Effector memory CD4-positive, alpha-beta T cell (primary cell): ENCODE data around the gene ZNF189.

Experiments used
- DNase-seq, 3 donors: peaks; one replicate each; pipeline ENCODE4 v3.0.0-alpha.2; 2020
- H3K27ac ChIP-seq: 2 replicates; pipeline ENCODE4 v1.7.0; 2013; ENCODE audit warnings: mild to moderate bottlenecking, low read length, moderate library complexity; ENCODE audit not compliant: insufficient read depth, poor library complexity, severe bottlenecking
- H3K27me3 ChIP-seq: replicated peaks from 2 replicates; pipeline ENCODE4 v1.7.0; 2013; ENCODE audit warnings: mild to moderate bottlenecking, low read length; ENCODE audit not compliant: insufficient read depth, control insufficient read depth, poor library complexity, severe bottlenecking
- H3K36me3 ChIP-seq: 2 replicates; pipeline ENCODE4 v1.7.0; 2013; ENCODE audit warnings: mild to moderate bottlenecking, low read length, moderate library complexity; ENCODE audit not compliant: control insufficient read depth, insufficient read depth
- H3K4me1 ChIP-seq: 2 replicates; pipeline ENCODE4 v1.7.0; 2013; ENCODE audit warnings: low read length, mild to moderate bottlenecking; ENCODE audit not compliant: control insufficient read depth, insufficient read depth, poor library complexity, severe bottlenecking
- H3K4me3 ChIP-seq: 2 replicates; pipeline ENCODE4 v1.7.0; 2013; ENCODE audit warnings: low read length, low read depth, mild to moderate bottlenecking; ENCODE audit not compliant: insufficient read depth, poor library complexity, severe bottlenecking
- H3K9me3 ChIP-seq: 2 replicates; pipeline ENCODE4 v1.7.0; 2013; ENCODE audit warnings: mild to moderate bottlenecking, low read length, moderate library complexity; ENCODE audit not compliant: control insufficient read depth

The ZNF189 gene

DNA sequence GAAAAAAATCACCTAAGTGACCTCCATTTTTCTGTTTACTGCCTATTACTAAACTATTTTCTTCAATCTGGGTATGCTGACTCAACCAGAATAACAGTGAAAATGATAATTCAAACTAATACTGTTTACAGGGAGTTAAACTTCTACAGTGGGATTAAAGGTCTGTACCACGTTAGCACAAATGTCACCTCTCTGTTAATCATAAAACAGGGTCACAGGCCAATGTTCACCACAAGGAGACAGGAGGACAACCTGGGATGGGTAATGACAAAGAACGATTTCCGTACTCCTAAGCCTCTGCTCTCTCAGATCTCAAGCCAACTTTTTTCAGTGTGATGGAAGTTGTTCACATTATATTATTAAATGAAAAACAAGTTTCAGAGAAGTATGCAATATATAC is 34.6 kb downstream of the ZNF189 start:
- no peak overlapping the region for H3K4me3 ChIP-seq
- H3K27me3 ChIP-seq: peaks cover 4% of the 10 kb centered on the region
- no peaks in the 10 kb centered on the region for H3K36me3 ChIP-seq
- H3K4me1 ChIP-seq: no peaks in the 10 kb centered on the region
- H3K27ac ChIP-seq: no peak overlapping the region
- no peaks in the 10 kb centered on the region for H3K9me3 ChIP-seq
- DNase-seq: no peak

DNA sequence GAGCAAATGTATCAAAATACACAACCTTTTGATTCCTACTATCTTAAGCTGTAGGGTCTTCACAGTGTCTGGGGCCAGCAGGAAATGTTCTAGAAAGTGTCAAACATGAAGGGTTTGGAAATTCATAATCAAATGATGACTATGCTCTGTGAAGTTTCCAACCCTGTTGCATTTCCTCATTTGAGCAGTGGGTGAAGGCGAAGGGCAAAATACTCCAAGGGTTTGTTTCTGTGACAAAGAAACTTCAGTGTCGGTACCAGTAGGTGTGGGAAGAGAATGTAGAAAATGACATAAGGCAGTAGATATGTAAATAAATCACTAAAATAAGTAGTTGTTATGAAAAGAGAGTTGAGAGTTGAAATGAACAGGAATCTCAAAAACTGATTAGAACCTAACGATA is 36.3 kb downstream of the ZNF189 start:
- no peak overlapping the region for H3K27ac ChIP-seq

DNA sequence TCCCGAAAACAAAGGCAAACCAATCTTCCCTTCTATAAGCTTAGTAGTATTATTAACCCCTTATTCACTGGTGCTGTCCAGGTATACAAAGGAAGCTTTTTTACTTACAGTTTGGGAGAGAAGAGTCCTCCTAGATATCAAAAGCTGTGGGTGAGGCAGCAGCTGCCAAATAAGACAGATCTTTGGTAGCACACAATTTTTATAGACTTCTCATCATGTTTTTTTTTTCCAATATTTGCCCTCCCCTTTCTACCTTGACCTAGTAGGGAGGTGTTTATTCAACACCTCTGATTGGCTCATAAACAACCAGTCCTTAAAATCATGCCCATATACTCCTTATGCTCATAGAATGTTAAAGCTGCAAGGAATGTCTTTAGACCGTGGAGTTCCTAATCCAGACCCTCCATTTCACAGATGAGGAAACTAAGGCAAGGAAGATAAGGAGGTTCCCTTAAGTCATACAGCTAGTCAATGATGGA is 37.0 kb downstream of the ZNF189 start, which contains the start of gene ALDOB:
Gene ALDOB, minus strand, starts transcription at position 174 of the 479 bp plus-strand sequence. CDS start 4,887 bp downstream, outside the sequence.
- H3K36me3 ChIP-seq: no peaks in the 10 kb centered on the region
- H3K4me3 ChIP-seq: no peak within 1 kb of the TSS
- no peak within 1 kb of the TSS for H3K27ac ChIP-seq
- peaks cover 4% of the 10 kb centered on the region for H3K27me3 ChIP-seq
- DNase-seq: no peak
- no peaks in the 10 kb centered on the region for H3K9me3 ChIP-seq
- H3K4me1 ChIP-seq: no peaks in the 10 kb centered on the region

More for the DNA sequence above, 36.3 kb downstream of the ZNF189 start:
- no peaks in the 10 kb centered on the region for H3K9me3 ChIP-seq
- no peaks in the 10 kb centered on the region for H3K36me3 ChIP-seq
- H3K4me3 ChIP-seq: no peak overlapping the region
- peaks cover 4% of the 10 kb centered on the region for H3K27me3 ChIP-seq
- no peak for DNase-seq
- H3K4me1 ChIP-seq: no peaks in the 10 kb centered on the region

DNA sequence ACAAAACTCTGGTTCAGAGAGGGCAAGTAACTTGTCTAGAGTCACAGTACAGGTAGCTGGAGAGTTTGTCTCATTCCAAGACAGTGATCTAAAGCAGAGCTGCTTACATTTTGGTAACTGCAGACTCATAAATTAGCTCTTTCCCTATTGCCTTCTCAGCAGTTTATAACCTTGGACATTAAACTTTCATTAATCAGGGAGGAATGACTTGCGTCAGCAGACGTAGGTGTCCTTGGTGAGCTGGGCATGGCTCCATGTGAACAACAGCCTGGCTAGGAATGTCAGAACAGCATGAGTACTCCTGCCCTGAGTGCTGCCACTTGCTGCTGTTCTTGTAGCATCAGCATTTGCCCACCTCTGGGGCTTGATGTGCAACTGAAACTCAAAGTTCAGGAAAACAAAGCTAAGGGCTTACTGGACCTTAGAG is 39.2 kb downstream of the ZNF189 start:
- H3K9me3 ChIP-seq: no peaks in the 10 kb centered on the region
- H3K27ac ChIP-seq: no peak overlapping the region
- no peaks in the 10 kb centered on the region for H3K36me3 ChIP-seq
- no peak overlapping the region for H3K4me3 ChIP-seq
- DNase-seq: no peak
- H3K27me3 ChIP-seq: peaks cover 5% of the 10 kb centered on the region
- no peaks in the 10 kb centered on the region for H3K4me1 ChIP-seq

DNA sequence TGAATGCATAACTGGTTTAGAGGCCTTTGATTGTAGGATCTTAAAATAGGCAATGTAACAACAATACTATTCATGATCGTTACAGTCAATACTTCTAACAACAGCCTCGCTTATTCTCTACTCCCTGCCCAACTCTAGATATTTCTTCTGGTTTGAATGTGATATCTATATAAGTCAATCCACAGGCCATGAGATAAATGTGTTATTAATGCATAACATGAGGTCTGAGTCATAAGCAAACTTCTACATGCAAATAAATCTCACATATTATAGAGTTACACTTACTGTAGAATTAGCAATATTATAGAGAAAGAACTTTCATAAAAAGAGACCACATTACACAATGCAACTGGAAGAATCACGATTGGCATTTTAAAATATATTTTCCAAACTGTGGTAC is 39.9 kb downstream of the ZNF189 start:
- H3K4me1 ChIP-seq: no peaks in the 10 kb centered on the region
- H3K27ac ChIP-seq: no peak overlapping the region
- H3K36me3 ChIP-seq: no peaks in the 10 kb centered on the region
- H3K4me3 ChIP-seq: no peak overlapping the region
- DNase-seq: no peak
- H3K9me3 ChIP-seq: no peaks in the 10 kb centered on the region
- peaks cover 7% of the 10 kb centered on the region for H3K27me3 ChIP-seq

DNA sequence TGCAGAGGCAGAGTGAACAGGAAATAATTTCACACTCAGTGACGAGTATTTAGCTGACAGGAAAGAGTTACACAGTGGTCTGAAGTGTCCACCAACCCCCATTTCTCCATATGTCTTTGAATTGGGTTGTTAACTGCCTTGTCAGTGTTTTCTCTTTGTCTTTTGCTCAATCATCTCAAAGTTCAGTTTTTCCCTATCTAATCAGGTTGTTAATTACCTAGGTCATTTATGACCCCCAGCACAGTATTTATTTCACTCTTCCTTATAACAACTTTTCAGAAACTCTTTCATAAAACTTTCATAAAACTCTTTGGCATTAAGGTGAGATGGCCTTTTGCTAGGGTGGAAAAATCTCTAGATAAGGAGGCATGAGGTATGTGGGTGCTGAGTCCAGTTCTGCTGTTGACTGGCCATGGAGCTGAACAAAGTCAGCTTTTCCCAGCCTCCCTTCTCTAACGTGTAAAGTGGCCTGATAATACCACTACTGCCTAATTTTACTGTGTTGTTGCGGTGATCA is 42.1 kb downstream of the ZNF189 start:
- Histone ChIP-seq H3K4me3 (no peak overlapping the region), H3K4me1 (no peaks in the 10 kb centered on the region), H3K27me3 (peaks cover 6% of the 10 kb centered on the region), H3K9me3 (no peaks in the 10 kb centered on the region), H3K36me3 (no peaks in the 10 kb centered on the region), H3K27ac (no peak overlapping the region)
- no peak for DNase-seq

DNA sequence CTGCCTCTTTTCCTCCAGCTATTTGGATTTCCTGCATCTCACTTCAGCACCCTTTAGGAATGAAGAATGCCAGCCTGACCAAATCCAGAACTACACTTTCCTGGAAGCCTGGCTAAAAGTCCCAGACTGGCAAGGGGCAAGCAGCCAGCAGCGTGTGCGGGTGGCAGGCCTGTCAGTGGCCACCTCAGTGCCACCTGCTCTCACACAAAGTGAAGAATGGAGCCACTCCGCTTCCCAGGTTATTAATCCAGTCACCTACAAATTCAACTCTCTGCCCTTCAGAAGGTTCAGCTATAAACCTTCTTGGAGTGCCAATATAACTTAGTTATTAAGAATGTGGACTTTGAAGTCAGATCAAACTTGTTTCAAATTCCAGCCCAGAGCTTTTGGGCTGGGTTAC is 43.7 kb downstream of the ZNF189 start:
- Histone ChIP-seq H3K4me3 (no peak overlapping the region), H3K4me1 (no peaks in the 10 kb centered on the region), H3K27me3 (peaks cover 6% of the 10 kb centered on the region), H3K36me3 (no peaks in the 10 kb centered on the region), H3K27ac (no peak overlapping the region), H3K9me3 (no peaks in the 10 kb centered on the region)
- no peak for DNase-seq

DNA sequence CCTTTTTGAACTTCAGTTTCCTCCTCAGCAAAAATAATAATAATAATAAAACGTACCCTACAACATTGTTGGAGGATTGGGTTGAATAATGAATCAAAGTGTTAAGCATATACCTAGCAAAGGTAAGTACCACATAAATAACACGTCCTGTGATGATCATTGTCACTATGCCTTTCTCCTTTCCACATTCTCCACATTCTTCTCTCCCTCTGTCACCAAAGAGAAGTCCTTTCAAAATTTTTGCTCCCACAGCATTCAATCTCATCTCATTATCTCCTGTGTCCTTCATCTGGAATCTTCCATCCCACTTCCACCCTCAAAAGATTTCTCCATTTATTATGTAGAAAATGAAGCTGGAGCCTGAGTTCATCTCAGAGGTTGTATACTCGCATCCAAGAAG is 44.1 kb downstream of the ZNF189 start:
- H3K9me3 ChIP-seq: no peaks in the 10 kb centered on the region
- no peak overlapping the region for H3K4me3 ChIP-seq
- H3K27ac ChIP-seq: no peak overlapping the region
- H3K27me3 ChIP-seq: peaks cover 6% of the 10 kb centered on the region
- H3K4me1 ChIP-seq: no peaks in the 10 kb centered on the region
- no peaks in the 10 kb centered on the region for H3K36me3 ChIP-seq
- no peak for DNase-seq

DNA sequence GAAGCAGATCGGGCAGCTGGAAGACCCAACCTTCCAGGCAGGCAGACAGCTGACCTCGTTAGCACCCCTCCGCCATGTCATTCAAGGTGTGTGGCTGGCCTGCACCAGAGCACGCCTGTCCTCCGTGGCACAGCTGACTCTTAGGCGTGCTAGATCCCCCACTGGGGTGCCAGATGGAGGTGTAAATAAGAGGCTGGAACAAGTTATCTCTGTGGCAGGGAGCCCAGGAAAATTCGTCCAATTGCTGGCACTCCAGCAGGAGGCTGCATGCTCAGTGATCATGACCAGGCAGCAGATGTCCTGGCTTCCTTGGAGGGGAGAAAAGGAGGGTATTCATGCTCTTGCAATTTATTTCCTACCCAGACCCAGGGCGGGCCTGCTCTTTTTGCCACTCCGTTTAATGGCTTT is 44.7 kb downstream of the ZNF189 start:
- H3K36me3 ChIP-seq: no peaks in the 10 kb centered on the region
- DNase-seq: no peak
- no peaks in the 10 kb centered on the region for H3K4me1 ChIP-seq
- H3K4me3 ChIP-seq: no peak overlapping the region
- peaks cover 6% of the 10 kb centered on the region for H3K27me3 ChIP-seq
- H3K27ac ChIP-seq: no peak overlapping the region
- no peaks in the 10 kb centered on the region for H3K9me3 ChIP-seq

DNA sequence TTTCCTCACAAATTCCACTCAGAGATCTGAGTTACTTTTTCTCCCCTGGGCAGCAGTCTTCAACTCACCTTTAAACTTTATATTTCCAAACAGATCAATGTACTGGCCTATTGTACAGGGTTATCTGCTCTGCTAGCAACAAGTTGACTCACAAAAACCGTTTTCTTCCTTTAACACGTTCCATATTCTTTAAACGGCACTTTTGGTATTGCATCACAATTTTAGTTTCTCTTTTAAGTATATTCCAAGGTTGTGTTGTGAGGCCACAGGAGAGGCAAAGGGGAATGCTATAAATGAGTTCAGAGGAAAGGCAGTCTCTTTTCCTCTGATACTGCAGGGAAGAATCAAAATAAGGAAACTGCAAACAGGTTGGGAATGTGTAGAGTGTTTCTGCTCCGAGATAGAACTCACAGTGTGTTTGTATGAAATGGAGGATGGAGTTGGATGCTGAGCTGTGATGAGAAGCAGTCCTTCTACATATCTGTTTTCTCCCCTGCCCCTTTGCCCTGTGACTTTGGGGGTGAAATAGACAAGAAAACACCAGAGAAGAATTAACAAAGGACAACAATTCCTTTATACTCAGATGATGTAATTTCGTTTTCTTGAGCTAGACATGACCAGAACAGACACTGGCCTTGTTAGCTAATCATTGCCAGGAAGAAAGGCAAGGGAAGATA is 46.8 kb downstream of the ZNF189 start:
- peaks cover 3% of the 10 kb centered on the region for H3K4me1 ChIP-seq
- no peaks in the 10 kb centered on the region for H3K36me3 ChIP-seq
- H3K4me3 ChIP-seq: no peak overlapping the region
- no peak overlapping the region for H3K27ac ChIP-seq
- no peaks in the 10 kb centered on the region for H3K9me3 ChIP-seq
- peaks cover 11% of the 10 kb centered on the region for H3K27me3 ChIP-seq
- DNase-seq: no peak
